ENCODE measurements around the gene NUDT22. TPM values are rescaled to one million over a fixed set of nuclear protein-coding genes. Genes with fewer than 3 reads are reported as not detected.

The NUDT22 gene
- total RNA-seq, 4 donors from 2014 or later = 37.8 to 58.7 (median 48.6) TPM

DNA sequence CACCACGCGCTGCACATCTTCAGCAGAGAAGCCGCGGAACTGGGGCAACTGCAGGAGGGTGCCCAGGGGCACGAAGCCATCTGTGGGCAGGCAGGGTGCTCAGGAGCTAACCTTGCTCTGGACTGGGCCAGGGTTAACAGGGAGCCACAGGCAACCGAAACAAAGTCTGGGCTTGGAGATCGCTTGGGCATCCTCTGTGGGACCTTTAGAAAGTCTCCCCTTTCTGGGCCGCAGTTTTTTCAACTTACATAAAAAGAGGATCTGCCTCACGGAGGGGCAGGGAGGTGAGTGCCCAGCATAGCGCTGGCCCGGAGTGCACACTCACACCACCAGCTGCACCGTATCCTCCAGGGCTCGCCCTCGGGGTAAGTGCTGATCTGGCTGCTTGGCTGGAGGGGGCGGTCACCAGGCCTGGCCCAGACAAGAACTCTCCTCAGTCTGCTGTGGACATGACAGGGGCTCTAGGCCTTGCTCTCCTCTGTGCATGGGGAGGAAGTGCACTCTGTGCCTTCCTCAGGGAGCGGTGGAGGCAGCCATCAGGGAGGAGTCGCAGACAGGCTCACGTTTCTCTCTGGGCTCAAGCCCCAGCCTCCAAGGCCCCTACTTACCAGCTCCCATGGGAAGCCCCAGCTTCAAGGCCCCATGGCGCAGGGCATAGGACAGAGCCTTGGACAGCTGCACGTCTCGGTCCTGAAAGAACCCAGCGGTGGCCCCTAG lies 1.0 kb upstream of the NUDT22 start:
- Histone ChIP-seq H3K27ac (replicated peaks in 1 of 4) (peak overlapping the region; percentile 87 to 93 (median 90)), H3K9me3 (no peaks in the 10 kb centered on the region), H3K36me3 (peaks cover 4 to 38% (median 25%) of the 10 kb centered on the region in 4 donors), H3K4me3 (peak overlapping the region; percentile 69 to 80 (median 71)), H3K27me3 (no peaks in the 10 kb centered on the region), H3K4me1 (peaks cover 30 to 53% (median 46%) of the 10 kb centered on the region in 4 donors)
- WGBS = 69% methylated on average over 9 of the region's 22 CpGs
- intact Hi-C loops (cut with DNase I) = loop anchor here (5.0 kb wide), 1 partner anchor 38 kb away; the partner anchor contains the start of gene STIP1
- DNase-seq (ENCODE audit: extremely low spot score) = no peak
- TF ChIP-seq EP300 (IDR thresholded peaks at IDR 0.05) (no peak), CTCF (IDR thresholded peaks at IDR 0.05) (no peak), POLR2A (IDR thresholded peaks at IDR 0.05; ENCODE audit: low read depth) (no peak), POLR2AphosphoS5 (IDR thresholded peaks at IDR 0.05) (no peak)

- Histone ChIP-seq H3K36me3 (peaks cover 4 to 24% (median 12%) of the 10 kb centered on the region in 4 donors), H3K4me3 (peak overlapping the region; percentile 69 to 80 (median 71)), H3K27ac (replicated peaks in 1 of 4) (peak overlapping the region; percentile 87 to 93 (median 90)), H3K9me3 (no peaks in the 10 kb centered on the region), H3K27me3 (no peaks in the 10 kb centered on the region), H3K4me1 (peaks cover 35 to 64% (median 58%) of the 10 kb centered on the region in 4 donors)
- intact Hi-C loops (cut with DNase I) = loop anchor here (5.0 kb wide), 1 partner anchor 39 kb away; the partner anchor contains the start of gene STIP1
- TF ChIP-seq CTCF (IDR thresholded peaks at IDR 0.05) (no peak), EP300 (IDR thresholded peaks at IDR 0.05) (no peak), POLR2A (IDR thresholded peaks at IDR 0.05; ENCODE audit: low read depth) (no peak), POLR2AphosphoS5 (IDR thresholded peaks at IDR 0.05) (no peak)
- 23% methylated on average over 10 of the region's 26 CpGs for WGBS
- DNase-seq (ENCODE audit: extremely low spot score) = no peak
Measured at GRCh38 chr11:64226507-64227051, 505 bp downstream of the NUDT22 start.

GRCh38 chr11:64227405-64227956 lies 1.4 kb downstream of the NUDT22 start:
- no peak for TF ChIP-seq CTCF (IDR thresholded peaks at IDR 0.05)
- Histone ChIP-seq H3K36me3 (peaks cover 4 to 21% (median 12%) of the 10 kb centered on the region in 4 donors), H3K9me3 (no peaks in the 10 kb centered on the region), H3K27ac (replicated peaks in 1 of 4) (peak overlapping the region; percentile 87 to 93 (median 90)), H3K27me3 (no peaks in the 10 kb centered on the region), H3K4me3 (peak overlapping the region; percentile 69 to 80 (median 71)), H3K4me1 (peaks cover 35 to 73% (median 67%) of the 10 kb centered on the region in 4 donors)
- intact Hi-C loops (cut with DNase I) = loop anchor here (5.0 kb wide), 1 partner anchor 40 kb away; the partner anchor contains the start of gene STIP1
- 76% methylated on average over 3 of the region's 3 CpGs for WGBS
- no peak for DNase-seq (ENCODE audit: extremely low spot score)

GRCh38 chr11:64229090-64229743 lies 3.1 kb downstream of the NUDT22 start:
- H3K9me3 ChIP-seq = no peaks in the 10 kb centered on the region
- WGBS = 77% methylated on average over 2 of the region's 12 CpGs
- TF ChIP-seq EP300 (IDR thresholded peaks at IDR 0.05) (no peak), CTCF (IDR thresholded peaks at IDR 0.05) (no peak), POLR2AphosphoS5 (IDR thresholded peaks at IDR 0.05) (no peak), POLR2A (IDR thresholded peaks at IDR 0.05; ENCODE audit: low read depth) (no peak)
- DNase-seq (ENCODE audit: extremely low spot score) = no peak
- H3K27me3 ChIP-seq = no peaks in the 10 kb centered on the region
- intact Hi-C loops (cut with DNase I) = loop anchor here (5.0 kb wide), 1 partner anchor 42 kb away; the partner anchor contains the start of gene STIP1
- peaks cover 43 to 88% (median 84%) of the 10 kb centered on the region in 4 donors for H3K4me1 ChIP-seq
- peak overlapping the region; percentile 90 to 96 (median 93) for H3K27ac ChIP-seq (replicated peaks in 1 of 4)
- H3K4me3 ChIP-seq = peak overlapping the region in 2 of 4 donors; percentile 70 to 85
- peaks cover 0 to 5% (median 2%) of the 10 kb centered on the region in 4 donors for H3K36me3 ChIP-seq
